ENCODE data around the gene BMP7.

BMP7 gene

DNA sequence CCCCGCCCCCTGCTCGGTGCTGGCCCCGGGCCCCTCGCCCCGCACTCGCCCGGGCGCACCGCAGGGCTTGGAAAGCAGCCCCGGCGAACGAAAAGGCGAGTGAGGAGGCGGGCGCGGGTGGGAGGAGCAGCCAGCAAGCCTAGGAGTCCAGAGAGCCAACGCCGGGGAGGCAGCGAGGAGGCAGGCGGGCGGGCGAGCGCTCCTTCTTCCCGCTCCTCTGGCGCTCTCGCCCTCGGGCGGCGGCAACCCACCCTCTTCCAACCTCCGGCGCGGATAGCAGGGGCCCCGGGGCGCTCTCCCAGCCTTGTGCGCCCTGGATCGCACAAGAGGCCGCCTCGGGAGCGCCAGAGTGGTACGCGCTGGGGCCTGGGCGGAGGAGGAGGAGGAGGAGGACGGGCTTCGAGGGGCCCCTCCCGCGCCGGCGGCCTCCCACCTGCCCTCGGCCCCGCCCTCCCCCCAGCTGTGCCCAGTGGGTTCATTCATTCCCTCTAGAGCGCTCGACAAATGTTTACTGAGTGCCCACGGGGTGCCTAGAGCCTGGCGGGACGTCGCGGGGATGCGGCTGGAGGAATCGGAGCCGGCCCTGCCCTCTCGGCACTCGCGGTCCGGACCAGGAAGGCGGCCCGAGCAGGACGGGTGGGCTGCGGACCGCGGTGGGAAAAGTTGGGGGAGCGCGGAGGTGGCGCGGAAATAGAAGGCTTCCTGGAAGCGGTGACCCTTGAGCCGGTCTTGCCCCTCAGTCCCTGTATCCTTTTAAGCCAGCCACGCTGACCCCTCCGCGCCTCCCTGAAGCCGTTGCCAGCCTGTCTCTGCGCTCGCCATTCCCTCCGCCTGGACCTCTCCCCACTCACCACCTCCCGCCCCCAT lies at the start of gene BMP7:
TSS of gene BMP7 (minus strand) at position 351 of the 867 bp plus-strand sequence. CDS start 519 bp downstream, outside the sequence.
- no peak for ATAC-seq

DNA sequence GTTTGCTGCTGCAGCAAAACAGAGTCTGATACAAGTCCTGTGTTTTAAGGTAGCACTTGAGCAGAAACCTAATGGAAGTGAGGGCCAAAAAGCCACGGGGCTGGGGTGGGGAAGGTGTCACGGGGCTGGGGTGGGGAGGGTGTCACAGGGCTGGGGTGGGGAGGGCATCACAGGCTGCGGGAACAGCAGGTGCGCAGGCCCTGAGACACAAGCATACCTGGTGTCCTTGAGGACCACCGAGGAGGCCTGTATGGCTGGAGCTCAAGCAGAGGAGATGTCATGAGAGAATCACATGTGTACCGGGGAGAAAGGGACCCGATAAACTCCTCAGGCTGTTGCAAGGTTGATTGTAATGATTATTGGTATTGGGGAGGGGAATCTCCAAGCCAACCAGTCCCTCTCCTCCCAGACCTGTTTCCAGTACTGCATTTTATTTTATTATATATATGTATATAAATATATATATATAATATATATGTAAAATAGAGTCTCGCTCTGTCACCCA lies 49.6 kb upstream of the BMP7 start:
- no peak for ATAC-seq

DNA sequence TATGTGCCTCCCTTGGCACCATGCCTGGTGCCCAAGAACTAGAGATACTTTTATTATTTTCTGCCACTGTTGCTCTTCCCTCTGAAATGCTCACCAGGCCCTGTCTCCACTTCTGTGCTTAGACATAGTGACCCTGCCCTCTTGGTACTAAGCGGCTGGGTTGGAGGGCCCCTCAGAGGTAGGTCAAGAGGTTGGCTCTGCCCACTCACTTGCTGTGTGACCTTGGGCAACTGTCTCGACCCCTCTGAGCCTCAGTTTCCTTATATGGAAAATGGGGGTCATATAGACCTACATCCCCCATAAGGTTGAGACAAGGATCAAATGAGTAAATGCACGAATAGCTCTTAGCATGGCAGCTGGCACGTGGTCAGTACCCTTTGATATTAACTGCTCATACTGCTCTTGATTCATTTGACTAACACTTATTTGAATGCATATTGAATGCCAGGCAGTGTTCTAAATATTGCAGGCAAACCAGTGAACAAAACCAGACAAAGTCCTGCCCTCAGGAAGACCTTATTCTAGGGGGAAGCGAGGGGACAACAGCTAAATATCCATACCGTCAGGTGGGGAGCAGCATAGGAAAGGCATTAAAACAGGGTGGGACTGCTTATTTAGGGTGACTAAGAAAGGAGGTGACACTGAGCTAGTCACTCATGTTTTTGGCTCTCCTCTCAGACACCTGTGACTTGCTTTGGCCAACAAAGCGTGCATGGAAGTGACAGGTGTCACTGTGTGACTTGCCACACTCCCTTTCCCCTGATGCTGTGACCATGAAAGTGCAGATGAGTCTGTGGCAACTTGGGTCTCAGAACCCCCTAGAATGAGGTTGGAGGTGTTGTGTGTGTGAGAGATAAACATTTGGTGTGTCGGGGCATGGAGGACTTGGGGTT lies 48.9 kb upstream of the BMP7 start:
- ATAC-seq: no peak

DNA sequence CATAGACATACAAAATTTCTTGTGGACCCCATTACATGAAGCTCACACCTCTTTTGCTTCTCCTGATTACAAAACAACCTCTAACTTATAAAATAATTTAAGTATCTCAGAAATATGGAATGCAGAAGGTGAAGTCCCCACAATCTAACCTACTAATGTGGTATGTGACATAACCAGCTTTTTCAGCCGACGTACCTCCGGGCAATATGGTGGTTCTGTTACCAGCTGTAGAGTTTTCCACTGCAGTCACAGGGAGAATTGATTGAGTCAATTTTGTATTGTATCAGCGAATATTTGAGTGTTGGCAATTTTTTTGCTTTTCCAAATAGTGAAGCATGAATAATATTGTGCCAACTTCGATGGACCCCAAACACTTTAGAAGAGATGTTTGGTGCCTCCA lies 47.5 kb upstream of the BMP7 start:
- no peak for ATAC-seq

DNA sequence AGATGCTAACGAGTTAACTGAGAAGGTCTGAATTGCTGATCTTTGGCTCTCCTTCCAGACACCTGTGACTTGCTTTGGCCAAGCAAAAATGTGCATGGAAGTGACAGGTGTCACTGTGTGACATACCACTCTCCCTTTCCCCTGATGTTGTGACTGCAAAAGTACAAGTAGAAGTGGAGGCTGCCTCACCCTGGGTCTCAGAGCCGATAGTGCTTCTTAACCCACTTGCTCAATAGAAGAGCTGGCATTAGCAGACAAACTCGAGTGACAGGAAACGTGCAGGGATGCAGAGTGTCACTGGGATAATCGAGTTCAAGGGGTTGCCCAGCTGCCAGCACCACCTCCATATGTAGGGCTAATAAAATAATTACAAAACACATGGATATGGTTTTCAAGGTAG lies 46.8 kb upstream of the BMP7 start:
- no peak for ATAC-seq

DNA sequence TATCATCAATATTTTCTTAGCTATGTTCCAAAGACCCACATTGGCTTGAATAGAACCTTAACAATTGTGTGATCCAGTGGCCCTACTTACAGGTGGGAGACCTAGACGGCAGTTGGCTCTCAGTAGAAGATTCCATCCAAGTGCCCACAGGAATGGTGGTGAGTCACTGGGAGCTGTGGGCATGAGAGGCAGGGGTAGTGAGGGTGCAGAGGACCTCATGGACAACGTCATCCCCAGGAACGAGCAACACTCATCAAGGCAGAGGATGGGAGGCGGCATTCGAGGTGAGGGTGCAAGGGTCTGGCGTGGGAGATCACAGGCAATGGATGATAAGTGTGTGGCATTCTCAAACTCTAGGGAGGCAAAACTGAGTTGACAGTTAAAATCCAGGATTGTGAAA lies 45.7 kb upstream of the BMP7 start:
- ATAC-seq: no peak

DNA sequence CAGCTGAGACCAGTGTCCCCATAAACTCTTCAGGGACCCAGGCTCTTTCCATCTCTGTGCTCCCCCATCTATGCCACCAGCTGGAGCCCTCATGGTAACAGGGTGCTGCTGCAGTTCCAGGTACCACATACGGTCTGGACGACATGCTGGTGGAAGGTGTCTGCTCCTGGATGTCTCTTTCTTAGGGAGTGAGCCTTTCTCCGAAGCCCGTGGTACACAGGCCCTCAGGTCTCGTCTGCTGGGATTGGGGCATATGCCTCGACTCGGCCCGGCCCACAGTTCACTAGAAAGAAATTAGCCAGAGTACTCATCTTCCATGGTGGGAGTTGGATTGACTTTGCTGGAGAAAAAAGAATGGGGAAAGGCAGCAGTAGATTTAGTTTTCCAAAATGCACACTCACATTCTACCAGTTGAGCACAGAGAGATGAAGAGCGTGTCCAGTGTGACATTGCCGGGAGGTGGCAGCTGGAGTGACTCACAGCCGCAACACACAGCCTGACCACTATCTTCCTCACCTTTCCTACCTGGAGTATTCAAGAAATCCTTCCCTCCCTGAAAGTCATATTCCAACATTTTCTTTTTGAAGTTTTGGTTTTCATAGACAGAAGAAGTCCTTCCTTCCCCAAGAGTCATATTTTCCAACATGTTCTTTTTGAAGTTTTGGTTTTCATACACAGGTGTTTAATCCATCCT lies 44.5 kb upstream of the BMP7 start:
- no peak for ATAC-seq

DNA sequence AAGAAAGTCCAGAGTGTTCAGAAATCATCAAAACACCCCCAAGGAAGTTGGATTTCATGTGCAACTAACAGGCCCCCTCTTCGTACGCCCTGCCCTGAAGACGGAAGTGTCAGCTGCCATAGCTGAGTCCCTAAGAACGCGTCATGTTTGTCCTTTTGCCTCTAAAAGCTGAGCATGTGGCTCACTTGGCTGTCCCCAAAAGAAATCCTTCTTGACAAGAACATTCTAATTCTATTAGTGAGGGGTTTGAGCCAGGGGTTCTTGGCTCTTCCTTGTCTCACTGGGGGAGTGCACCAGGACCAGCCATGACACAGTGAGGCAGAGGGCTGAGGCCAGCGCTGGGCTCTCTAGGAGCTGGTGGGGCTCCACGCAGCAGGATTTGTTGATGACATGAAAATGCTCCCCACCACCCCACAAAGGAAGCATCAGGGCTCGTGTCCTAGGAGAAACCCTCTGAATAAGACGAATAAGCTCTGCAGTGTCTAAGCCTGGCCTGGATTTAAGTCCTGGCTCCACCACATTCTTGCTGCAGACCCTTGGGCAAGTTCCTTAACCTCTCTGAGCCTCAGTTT lies 43.2 kb upstream of the BMP7 start:
- no peak for ATAC-seq

DNA sequence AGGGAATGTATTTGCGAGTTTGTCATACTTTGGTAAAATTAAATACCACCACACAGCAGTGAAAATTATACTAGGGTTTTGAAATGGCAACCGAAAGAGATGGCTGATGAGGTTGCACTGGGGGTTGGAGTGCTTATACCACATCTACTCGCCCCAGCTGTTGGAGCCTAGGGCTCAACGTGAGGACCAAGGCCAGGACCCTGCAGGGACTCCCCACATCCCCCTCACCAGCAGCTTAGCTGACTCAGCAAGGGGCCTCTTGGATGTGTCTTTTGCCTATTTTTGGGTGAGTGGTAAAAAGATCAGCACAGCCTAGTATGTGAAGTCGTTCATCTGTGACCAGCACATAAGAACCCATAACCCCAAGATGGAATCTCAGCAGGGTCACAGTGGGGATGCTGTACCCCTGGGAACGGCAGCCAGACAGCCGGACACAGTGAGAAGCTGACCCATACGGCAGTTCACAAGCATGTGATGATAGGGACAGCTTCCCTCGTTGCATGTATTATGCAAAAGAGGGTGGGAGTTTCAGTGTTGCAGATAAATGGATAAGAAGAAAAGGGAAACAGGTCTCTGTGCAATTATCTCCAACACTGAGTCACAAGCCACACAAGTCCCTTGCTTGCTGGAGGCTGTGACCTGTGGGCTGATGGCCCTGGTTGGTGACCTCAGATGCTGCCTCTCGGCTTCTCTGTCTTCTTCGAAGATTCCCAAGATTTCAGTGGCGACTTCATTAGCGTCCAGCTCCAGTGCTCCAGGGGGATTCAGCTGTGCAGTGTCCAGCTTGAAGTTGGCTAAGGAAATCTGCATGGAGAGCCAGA lies 42.2 kb upstream of the BMP7 start:
- no peak for ATAC-seq

DNA sequence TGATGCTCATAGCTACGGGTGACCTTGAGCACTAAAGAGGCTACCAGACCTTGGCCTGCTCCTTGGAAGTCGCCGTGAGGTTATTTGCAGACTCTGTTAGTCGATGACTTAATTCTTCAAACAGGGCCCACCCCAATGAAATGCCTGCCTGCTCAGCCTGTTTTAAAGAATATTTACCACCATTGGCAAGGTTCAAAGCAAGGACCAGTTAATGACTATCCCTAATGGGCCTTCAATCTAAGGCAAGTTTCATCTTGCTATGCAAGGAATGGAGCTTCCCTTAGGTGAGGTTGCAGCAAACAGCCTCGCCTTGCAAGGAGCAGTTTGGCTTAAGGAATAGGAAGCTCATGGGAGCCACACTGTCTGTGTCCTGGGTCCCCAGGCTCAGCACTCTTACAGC lies 40.3 kb upstream of the BMP7 start:
- no peak for ATAC-seq

DNA sequence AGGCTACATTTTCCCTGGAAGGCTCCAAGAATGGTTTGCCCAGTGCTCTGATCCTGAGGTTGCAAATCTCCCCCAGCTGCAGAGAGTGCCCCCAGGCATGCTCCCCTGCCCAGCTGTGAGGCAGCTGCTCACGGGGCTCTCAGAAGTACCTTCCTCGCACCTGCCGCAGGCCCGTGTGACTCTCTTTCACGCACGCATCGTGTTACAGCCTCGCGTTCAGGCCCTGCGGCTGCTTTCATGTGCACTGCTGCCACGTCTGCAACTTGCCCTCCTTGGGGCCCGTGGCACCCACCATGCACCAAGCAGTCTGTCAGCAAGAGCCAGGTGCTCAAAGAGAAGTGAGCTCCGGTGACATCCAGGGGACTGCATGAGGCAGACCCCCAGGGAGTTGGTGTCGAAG lies 34.6 kb upstream of the BMP7 start:
- ATAC-seq: no peak

DNA sequence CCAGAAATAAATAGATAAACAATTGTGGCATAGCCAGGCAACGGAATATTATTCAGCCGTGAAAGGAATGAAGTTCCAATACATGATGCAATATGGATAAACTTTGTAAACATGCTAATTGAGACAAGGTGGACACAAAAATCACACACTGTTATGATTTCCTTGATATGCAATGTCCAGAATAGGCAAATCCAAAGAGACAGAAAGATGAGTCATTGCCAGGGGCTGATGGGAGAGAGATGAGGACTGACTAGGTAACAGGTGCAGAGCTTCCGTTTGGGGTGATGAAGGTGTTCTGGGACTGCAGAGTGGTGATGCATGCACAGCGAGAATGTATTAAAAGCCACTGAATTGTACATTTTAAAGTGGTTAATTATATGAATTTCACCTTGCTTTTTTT lies 32.0 kb upstream of the BMP7 start:
- no peak for ATAC-seq

DNA sequence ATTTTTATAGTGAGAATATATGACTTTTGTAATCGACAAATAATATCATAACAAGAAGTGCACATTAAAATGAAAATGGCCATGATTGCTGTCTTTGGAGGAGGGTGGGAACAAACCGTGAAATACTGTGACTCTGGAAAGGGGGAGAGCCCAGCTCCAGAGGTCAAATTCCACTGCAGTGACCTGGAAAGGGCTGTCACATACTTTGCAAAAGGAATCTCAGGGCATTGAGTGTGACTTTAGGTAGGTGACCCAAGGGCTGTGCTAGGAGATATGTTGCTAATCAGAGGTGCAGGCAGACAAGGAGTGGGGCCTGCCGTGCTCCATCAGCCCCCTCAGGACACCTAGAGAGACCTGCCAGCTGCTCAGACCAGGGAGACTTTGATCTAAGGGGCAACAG lies 28.1 kb upstream of the BMP7 start:
- no peak for ATAC-seq

DNA sequence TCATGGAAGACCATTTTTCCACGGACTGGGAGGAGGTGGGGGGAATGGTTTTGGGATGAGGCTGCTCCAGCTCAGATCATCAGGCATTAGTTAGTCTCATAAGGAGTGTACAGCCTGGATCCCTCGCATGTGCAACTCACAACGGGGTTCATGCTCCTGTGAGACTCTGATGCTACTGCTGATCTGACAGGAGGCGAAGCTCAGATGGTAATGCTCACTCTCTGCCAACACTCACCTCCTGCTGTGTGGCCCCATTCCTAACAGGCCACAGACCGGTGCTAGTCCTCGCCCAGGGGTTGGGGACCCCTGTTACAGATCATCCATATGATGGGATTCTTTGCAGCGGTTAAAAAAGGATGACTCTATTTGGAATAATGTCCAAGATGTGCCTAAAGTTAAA lies 27.6 kb upstream of the BMP7 start:
- ATAC-seq: no peak

DNA sequence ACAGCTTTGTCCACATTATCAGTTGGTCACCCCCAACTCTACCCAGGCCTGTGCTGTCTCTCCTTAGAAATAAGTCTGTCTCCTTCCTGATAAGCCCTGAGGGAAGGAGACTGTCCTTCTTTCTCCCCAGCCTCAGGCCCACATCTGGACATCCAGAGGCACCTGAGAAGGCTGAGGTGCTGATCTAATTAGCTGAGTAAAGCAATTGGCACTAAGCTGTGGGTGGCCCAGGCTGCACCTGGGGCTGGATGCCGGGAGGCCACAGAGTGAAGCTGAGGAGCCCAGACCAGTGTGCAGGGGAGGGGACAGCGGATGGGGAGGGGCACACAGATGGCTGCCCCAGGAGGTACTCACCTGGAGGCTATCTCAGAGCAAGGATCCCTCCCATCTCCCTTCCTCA lies 26.2 kb upstream of the BMP7 start:
- no peak for ATAC-seq

DNA sequence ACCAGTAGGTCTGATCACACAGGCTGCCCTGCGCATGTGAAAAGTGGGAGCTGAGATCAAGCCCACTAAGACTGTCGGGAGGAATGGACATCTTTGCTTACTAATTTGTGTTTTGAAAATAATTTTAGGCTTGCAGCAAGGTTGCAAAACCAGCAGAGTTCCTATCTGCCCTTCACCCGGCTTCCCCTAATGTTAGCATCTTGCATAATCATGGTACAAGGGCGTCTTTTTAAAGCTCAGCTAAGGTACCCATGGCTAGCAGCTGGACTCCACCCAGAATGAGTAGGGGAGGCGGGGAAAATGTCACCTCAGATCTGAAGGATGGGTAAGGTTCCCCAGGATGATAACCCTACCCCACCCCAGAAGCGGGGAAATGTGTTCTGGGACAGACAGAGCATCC lies 25.3 kb upstream of the BMP7 start:
- ATAC-seq: no peak

DNA sequence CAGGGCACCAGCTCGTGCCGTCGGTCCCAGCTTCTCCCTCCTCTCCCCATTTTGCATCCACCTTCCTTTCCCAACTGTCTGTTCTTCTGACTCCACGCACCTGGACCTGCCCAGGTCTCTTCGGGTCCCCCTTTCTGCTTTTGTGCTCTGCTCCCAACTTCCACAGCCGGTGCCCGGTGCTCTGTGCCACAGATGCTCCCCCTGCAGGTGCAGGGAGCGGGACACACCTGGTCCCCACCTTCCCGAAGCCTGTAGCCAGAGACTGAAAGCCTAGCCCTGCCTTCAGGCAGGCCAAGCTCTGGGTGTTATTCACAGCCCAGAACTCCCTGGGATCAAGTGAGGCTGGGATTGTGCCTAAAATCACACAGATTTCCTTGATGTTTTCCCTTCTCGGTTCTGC lies 24.6 kb upstream of the BMP7 start:
- ATAC-seq: no peak

DNA sequence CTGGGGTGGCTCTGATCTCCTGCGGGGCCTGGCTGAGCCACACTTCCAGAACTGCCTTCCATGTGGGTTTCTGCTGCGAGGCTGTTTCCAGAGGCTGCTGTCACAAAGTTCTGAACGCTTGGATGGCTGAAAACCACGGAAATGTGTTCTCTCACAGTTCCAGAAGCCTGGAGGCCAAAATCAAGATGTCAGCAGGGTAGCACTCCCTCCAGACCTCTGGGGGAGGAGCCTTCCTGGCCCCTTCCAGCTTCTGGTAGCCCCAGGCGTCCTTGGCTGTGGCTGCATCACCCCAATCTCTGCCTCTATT lies 23.7 kb upstream of the BMP7 start:
- ATAC-seq: no peak

DNA sequence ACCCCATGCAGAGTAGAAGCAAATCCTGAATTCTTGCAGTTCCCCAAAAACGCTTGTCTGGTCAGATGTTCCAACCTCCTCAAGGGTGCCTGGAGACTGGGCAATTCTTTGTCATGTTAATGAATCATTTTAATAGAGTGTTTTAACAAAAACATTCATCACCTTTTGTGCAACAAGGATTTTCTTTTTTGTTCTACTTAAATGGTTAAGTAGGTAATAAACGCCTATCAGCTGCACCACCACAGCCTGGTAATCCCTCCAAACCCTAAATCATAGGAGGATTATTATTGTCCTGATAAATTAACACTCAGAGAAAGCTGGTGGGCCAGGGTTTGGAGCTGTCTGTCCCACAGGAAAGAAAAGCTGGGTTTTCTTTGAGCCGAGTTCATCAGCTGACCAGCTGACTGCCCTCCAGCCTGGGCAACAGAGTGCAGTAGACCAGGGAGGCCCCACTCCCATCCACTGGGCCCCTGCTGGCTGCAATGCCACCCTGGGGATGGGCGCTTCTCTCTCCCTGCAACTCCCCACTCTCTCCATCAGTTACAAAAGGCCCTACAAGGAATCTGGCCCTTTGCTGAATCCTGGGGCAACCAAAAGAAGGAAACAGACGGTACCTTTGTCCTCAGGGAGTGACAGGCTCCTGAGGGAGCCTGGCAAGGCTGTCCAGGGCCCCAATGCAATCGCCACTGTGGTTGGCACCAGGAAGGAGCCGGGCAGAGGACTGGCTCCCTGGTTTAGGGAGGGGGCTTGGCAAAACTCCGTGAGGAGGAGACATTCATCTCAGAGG lies 23.1 kb upstream of the BMP7 start:
- ATAC-seq: no peak

DNA sequence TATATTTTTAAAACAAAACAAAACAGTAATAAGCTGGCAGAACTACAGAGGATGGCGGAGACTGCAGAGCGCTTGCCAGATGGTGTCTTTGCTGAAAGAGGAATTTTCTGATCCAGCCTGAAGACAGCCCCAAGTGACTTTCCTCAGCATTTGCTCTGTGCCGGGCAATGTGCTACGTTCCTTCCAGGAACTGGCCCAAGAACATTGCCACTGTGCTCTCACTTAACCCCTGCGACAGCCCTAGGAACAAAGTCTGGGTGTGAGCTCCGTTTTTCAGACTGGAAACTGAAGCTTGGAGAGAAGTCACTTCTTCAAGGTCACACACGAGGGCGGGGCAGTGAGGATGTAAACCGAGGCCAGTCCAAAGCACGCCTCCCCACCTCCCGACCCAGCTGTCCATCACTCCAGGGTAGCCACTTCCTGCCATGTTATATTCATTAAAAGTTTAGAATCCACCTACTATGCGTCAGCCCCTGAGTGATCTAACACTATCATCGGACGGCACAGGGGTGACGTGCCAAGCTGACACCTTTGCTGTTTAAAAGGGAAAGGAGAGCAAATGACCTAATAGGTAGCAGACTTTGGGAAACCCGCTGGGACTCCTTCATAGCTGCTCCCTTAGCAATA lies 22.3 kb upstream of the BMP7 start:
- ATAC-seq: no peak

DNA sequence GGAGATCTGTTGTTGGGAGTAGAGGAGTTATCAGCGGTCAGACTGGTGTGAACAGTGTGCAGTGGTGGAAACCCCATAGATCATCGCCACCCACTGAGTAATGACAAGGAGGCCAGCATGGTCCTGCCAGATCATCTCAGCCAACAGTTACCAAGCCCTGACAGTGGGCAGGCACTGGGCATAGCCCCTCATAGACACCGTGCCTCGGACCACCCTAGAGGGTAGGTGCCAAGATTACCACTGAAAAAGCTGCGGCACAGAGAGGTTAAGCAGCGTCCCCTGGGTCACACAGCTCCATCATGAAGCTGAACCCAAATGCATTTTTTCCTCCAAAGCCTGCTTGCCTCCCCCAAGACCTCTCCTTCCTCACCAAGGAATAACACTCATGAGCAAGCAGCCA lies 21.5 kb upstream of the BMP7 start:
- no peak for ATAC-seq

Data from activated CD4-positive, CD25-positive, alpha-beta regulatory T cell treated with anti-CD3 and anti-CD28 coated beads, Interleukin-2, amount 50 U/mL, for 24 hours (primary cell).